ENCODE data around the gene TANGO2. TPM values are rescaled to one million over a fixed set of nuclear protein-coding genes. Genes with fewer than 3 reads are reported as not detected.

The TANGO2 gene
- total RNA-seq, 2 donors from 2014 or later: 34.3 to 40.1 TPM

DNA sequence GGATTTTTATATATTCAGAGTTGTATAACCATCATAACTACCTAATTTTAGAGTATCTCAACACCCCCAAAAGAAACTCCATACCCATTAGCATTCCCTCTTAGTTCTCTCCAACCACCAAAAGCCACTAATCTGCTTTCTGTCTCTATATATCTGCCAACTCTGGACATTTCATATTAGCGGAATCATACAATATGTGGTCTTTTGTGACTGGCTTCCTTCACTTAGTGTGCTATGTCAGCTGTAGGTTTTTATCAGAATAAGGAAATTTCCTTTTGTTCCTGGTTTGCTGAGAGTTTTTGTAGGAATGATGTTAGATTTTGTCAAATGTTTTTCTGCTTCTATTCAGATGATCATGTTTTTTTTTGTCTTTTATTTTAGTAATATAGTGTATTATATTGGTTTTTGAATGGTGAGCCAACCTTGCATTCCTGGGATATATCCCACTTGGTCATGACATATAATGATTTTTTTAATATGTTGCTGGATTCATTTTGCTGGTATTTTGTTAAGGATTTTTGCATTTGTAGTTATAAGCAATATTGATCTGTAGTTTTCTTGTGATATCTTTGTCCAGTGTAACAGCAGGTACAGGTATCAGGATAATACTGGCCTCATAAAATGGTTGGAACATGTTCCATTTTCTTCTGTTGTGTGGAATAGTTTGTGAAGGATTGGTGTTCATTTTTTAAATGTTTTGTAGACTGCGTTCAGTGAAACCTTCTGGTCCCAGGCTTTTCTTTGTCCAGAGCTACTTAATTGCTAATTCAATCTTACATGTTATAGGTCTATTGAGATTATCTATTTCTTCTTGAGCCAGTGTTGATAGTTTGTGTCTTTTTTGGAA, 75.9 kb downstream of the TANGO2 start:
- intact Hi-C loops (cut with DNase I): no loop called here
- H3K36me3 ChIP-seq: peaks cover 4 to 15% of the 10 kb centered on the region in 2 donors
- no peaks in the 10 kb centered on the region for H3K4me1 ChIP-seq (replicated peaks)
- TF ChIP-seq CTCF (IDR thresholded peaks at IDR 0.05) (no peak), POLR2A (IDR thresholded peaks at IDR 0.05) (no peak), POLR2AphosphoS5 (IDR thresholded peaks at IDR 0.05) (no peak)
- no peak overlapping the region for H3K27ac ChIP-seq
- no peaks in the 10 kb centered on the region for H3K27me3 ChIP-seq (replicated peaks; ENCODE audit: insufficient read depth)
- 100% methylated on average over 2 of the region's 2 CpGs for WGBS
- H3K9me3 ChIP-seq: no peaks in the 10 kb centered on the region
- H3K4me3 ChIP-seq: no peak overlapping the region
- DNase-seq (ENCODE audit: low spot score): no peak

DNA sequence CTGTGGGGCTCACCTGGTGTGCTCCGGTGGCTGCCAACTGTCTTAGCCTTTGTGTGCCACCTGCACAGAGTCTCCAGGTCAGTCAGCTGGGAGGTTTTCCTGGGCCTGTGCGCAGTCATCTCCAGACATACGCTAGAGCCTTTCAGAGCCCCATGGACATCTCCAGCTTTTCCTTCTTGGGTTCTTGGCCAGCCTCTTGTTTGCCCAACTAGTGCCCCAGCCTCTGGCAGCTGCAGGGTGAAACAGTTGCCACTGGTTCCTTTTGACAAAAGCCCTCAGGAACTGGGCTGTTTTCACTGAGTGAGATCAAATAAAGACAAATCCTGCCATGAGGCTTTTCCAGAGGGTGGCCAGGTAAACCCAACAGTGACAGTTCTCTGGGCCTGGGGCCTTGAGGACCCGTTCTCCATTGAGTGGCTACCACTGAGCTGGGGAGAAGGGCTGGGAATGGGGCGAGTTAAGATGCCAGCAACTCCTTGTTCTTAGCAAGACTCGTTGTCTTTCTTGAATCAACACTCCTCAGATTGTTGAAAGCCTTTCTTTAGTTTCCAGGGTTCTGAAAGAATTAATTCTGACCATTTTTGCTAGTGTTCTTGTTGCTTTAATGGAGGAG, 78.3 kb downstream of the TANGO2 start:
- Histone ChIP-seq H3K4me1 (replicated peaks) (no peaks in the 10 kb centered on the region), H3K27me3 (replicated peaks; ENCODE audit: insufficient read depth) (no peaks in the 10 kb centered on the region), H3K4me3 (no peak overlapping the region), H3K27ac (no peak overlapping the region), H3K9me3 (no peaks in the 10 kb centered on the region), H3K36me3 (peaks cover 4 to 7% of the 10 kb centered on the region in 2 donors)
- no peak for DNase-seq (ENCODE audit: low spot score)
- intact Hi-C loops (cut with DNase I): no loop called here
- no peak for TF ChIP-seq POLR2AphosphoS5 (IDR thresholded peaks at IDR 0.05)
- no peak for TF ChIP-seq POLR2A (IDR thresholded peaks at IDR 0.05)
- TF ChIP-seq CTCF (IDR thresholded peaks at IDR 0.05): no peak
- WGBS: 91% methylated on average over 6 of the region's 6 CpGs

GRCh38 chr22:20101638-20102037, 80.7 kb downstream of the TANGO2 start:
- intact Hi-C loops (cut with DNase I): no loop called here
- no peak for DNase-seq (ENCODE audit: low spot score)
- 84% methylated on average over 8 of the region's 8 CpGs for WGBS

DNA sequence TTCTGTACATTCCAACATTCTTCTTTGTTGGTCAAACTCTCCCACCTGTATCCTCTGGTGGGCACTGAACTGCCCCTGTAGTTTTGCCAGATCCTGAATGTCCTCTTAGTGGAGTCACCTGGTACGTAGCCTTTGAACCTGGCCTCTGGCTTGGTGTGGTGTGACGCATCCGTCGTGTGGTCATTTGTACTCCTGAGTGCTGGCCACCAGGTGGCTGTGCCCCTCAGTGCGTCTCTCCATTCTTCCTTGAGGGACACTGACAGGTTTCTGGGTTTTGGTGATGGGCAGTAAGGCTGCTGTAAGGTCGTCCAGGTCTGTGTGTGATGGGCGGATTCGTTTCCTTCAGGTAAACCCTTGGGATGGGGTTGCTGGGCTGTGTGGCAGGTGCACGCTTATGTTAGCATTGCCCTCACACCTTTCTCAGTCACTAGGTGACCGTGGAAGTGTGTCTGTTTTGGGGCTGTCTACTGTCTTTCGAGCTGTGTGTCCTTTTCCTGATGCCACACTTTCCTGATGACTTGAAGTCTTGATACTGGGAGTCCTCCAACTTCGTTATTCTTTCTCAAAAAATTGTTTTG, 81.4 kb downstream of the TANGO2 start:
- H3K27me3 ChIP-seq (replicated peaks; ENCODE audit: insufficient read depth): no peaks in the 10 kb centered on the region
- 90% methylated on average over 12 of the region's 12 CpGs for WGBS
- DNase-seq (ENCODE audit: low spot score): no peak
- no peak overlapping the region for H3K27ac ChIP-seq
- no peaks in the 10 kb centered on the region for H3K4me1 ChIP-seq (replicated peaks)
- H3K9me3 ChIP-seq: no peaks in the 10 kb centered on the region
- TF ChIP-seq CTCF (IDR thresholded peaks at IDR 0.05) (no peak), POLR2AphosphoS5 (IDR thresholded peaks at IDR 0.05) (no peak), POLR2A (IDR thresholded peaks at IDR 0.05) (no peak)
- intact Hi-C loops (cut with DNase I): no loop called here
- H3K4me3 ChIP-seq: no peak overlapping the region
- H3K36me3 ChIP-seq: peaks cover 4 to 12% of the 10 kb centered on the region in 2 donors

More at GRCh38 chr22:20101638-20102037, 80.7 kb downstream of the TANGO2 start:
- Histone ChIP-seq H3K4me1 (replicated peaks) (no peaks in the 10 kb centered on the region), H3K9me3 (no peaks in the 10 kb centered on the region), H3K27me3 (replicated peaks; ENCODE audit: insufficient read depth) (no peaks in the 10 kb centered on the region), H3K27ac (no peak overlapping the region), H3K36me3 (peaks cover 0 to 11% of the 10 kb centered on the region in 2 donors), H3K4me3 (no peak overlapping the region)
- TF ChIP-seq POLR2AphosphoS5 (IDR thresholded peaks at IDR 0.05) (no peak), POLR2A (IDR thresholded peaks at IDR 0.05) (no peak), CTCF (IDR thresholded peaks at IDR 0.05) (no peak)
